K562 (cell line): Measurements from ENCODE around the gene RETREG1. TPM values are rescaled to one million over a fixed set of nuclear protein-coding genes. Genes with fewer than 3 reads are reported as not detected.
A peak's percentile ranks its signal among the peaks of the same experiment; 100 is the strongest.

Experiments
- CBFA2T3 ChIP-seq: fragments of 450-650 bp; IDR thresholded peaks from 2 replicates; pipeline ENCODE4 v1.6.1; 2017
- CBFB ChIP-seq: sonication (generic); formaldehyde crosslinking; IDR thresholded peaks from 2 replicates; pipeline ENCODE4 v1.4.0; 2020; ENCODE audit warnings: mild to moderate bottlenecking, missing genetic modification reagents
- CHD1 ChIP-seq: fragments of 200-600 bp; sonication (generic); IDR thresholded peaks from one replicate; pipeline ENCODE4 v1.6.1; 2012; ENCODE audit warnings: mild to moderate bottlenecking, moderate library complexity, low read length, inconsistent platforms
- CHD2 ChIP-seq: IDR thresholded peaks from 2 replicates; pipeline ENCODE4 v1.6.1; 2011; ENCODE audit warnings: low read depth, low read length
- ILF3 ChIP-seq: fragments of 450-650 bp; IDR thresholded peaks from 2 replicates; pipeline ENCODE4 v1.6.1; 2018; ENCODE audit warnings: antibody characterized with exemption, mild to moderate bottlenecking, moderate library complexity, borderline replicate concordance
- MEF2D ChIP-seq: conservative IDR thresholded peaks from 2 replicates; pipeline ENCODE4 v1.6.1; 2016; ENCODE audit warnings: low read depth, missing genetic modification characterization, missing compliant biosample characterization
- NCOA4 ChIP-seq: fragments of 450-650 bp; IDR thresholded peaks from 2 replicates; pipeline ENCODE4 v1.6.1; 2018; ENCODE audit warnings: mild to moderate bottlenecking; ENCODE audit not compliant: partially characterized antibody
- POLR3G ChIP-seq: IDR thresholded peaks from 2 replicates; pipeline ENCODE4 v1.6.1; 2011; ENCODE audit not compliant: insufficient read length, insufficient replicate concordance; ENCODE audit errors: extremely low read depth
- SAP30 ChIP-seq: fragments of 200-600 bp; sonication (generic); IDR thresholded peaks from 2 replicates; pipeline ENCODE4 v1.6.1; 2012; ENCODE audit warnings: borderline replicate concordance, low read depth, mild to moderate bottlenecking, moderate library complexity, low read length, control low read depth, inconsistent platforms; ENCODE audit not compliant: insufficient read depth, poor library complexity, severe bottlenecking
- SMARCA4 ChIP-seq: fragments of 450-650 bp; IDR thresholded peaks from 2 replicates; pipeline ENCODE4 v1.6.1; 2016
- THAP12 ChIP-seq: fragments of 250-450 bp; sonication (Bioruptor Pico); IDR thresholded peaks from 2 replicates; pipeline ENCODE4 v1.9.0; 2021; ENCODE audit warnings: mild to moderate bottlenecking, inconsistent platforms
- ZKSCAN3 ChIP-seq: fragments of 250-450 bp; sonication (Bioruptor Pico); IDR thresholded peaks from 2 replicates; pipeline ENCODE4 v1.4.0; 2020
- ZNF140 ChIP-seq: fragments of 250-450 bp; sonication (Bioruptor Pico); IDR thresholded peaks from 2 replicates; pipeline ENCODE4 v1.8.0; 2021; ENCODE audit warnings: moderate library complexity, mild to moderate bottlenecking, inconsistent platforms
- ZNF445 ChIP-seq: fragments of 250-450 bp; sonication (Bioruptor Pico); IDR thresholded peaks from 2 replicates; pipeline ENCODE4 v1.4.0; 2020; ENCODE audit warnings: low read depth, mild to moderate bottlenecking, moderate library complexity
- ZNF561 ChIP-seq: fragments of 450-650 bp; formaldehyde crosslinking; conservative IDR thresholded peaks from 2 replicates; pipeline ENCODE4 v1.4.0; 2020; ENCODE audit warnings: mild to moderate bottlenecking, moderate library complexity
- polyA plus RNA-seq, 8 experiments: library from polyadenylated mRNA; depleted of rRNA in 4 of 8; stranded (reverse) in 5 of 8; unstranded in 3 of 8; fragments of >200 nt; fragmentation: Nextera tagmentation in 2 of 8; fragmentation: Illumina TruSeq in 1 of 8; extraction: Ambion mirVana in 2 of 8; extraction: Trizol in 1 of 8; gene quantifications; 2 replicates each; pipeline versions ENCODE4 v1.2.1 to v1.2.3, GENCODE V29; 2011 to 2014; ENCODE audit warnings: inconsistent platforms in 1 of 8, missing spikeins in 1 of 8
- total RNA-seq, 7 experiments: library from RNA; depleted of rRNA in 6 of 7; stranded (reverse); fragments of >200 nt in 6 of 7; fragmentation: Illumina TruSeq in 2 of 7; extraction: Trizol in 2 of 7; gene quantifications; 2 replicates each; pipeline versions ENCODE4 v1.2.1 to v1.2.3, GENCODE V29; 2011 to 2021; ENCODE audit warnings: low replicate concordance in 1 of 7
- TF ChIP-seq, protein P1 (sequence below): sonication (generic); formaldehyde crosslinking; IDR thresholded peaks from 2 replicates; pipeline ENCODE4 v1.8.1; 2023; ENCODE audit warnings: mild to moderate bottlenecking, missing genetic modification reagents
- TF ChIP-seq, protein P2 (sequence below): sonication (generic); formaldehyde crosslinking; IDR thresholded peaks from 2 replicates; pipeline ENCODE4 v1.8.0; 2023; ENCODE audit warnings: missing genetic modification reagents, mild to moderate bottlenecking, borderline replicate concordance

The RETREG1 gene
- total and polyA plus RNA-seq, 9 of the 15 experiments (the other 6 are each of a cell fraction or from before 2014, with no cell fraction given) = 0.01 to 0.20 (median 0.08) TPM; not detected in 5

DNA sequence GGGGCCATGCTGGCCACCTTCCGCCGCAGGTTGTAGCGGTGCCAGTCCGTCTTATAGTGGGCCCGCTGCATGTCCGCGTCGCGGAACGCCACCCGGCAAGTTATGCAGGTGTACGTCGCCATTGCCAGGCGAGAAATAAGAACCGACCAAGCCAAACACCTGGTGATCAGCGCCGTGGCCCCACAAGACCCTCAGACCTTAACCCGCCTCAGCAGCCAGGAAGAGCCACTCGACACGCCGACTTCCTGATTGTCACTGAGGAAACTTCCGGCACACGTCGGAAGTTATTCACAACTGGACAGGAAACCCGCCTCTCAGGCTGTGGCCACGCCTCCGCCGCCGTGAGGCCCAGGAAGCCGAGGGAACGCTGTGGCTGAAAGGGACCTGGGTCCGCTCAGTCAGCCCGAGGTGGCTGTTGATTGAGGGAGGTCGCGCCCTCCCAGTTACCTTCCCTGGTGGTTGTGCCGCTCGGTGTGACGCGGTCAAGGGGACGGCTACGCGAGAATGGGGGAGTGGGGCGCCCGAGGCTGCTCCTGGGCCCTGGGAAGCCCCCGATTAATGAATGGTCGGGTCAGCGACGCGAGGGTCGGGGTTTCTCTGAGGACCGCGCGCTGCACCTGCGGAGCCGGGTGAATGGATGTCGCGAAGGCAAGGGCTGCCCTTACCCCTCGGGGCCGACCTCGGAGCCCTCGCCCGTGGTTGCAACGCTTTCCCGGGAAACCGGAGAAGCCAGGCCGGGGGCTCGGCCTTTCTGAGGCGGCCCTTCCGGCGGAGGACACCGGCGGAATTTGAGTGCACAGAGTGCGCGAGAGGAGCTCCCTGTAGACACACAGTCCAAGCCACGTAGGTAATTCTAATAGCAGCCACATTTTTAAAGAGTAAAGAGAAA lies 151.0 kb downstream of the RETREG1 start, which contains the start of gene ZNF622 (continued):
- TF ChIP-seq, protein P1, sequence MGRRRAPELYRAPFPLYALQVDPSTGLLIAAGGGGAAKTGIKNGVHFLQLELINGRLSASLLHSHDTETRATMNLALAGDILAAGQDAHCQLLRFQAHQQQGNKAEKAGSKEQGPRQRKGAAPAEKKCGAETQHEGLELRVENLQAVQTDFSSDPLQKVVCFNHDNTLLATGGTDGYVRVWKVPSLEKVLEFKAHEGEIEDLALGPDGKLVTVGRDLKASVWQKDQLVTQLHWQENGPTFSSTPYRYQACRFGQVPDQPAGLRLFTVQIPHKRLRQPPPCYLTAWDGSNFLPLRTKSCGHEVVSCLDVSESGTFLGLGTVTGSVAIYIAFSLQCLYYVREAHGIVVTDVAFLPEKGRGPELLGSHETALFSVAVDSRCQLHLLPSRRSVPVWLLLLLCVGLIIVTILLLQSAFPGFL (CRISPR knock-in tag) = no peak
- TF ChIP-seq ZKSCAN3 (CRISPR knock-in tag) (no peak), MEF2D (tag) (no peak), CBFA2T3 (no peak), POLR3G (no peak), ZNF140 (CRISPR knock-in tag) (no peak), SAP30 (peak; percentile 66), ZNF561 (CRISPR knock-in tag) (no peak), THAP12 (CRISPR knock-in tag) (peak; percentile 81), CBFB (CRISPR knock-in tag) (peak; percentile 86), CHD1 (peak; percentile 63), NCOA4 (no peak), ILF3 (no peak), CHD2 (no peak), ZNF445 (CRISPR knock-in tag) (no peak), SMARCA4 (no peak)
- TF ChIP-seq, protein P2, sequence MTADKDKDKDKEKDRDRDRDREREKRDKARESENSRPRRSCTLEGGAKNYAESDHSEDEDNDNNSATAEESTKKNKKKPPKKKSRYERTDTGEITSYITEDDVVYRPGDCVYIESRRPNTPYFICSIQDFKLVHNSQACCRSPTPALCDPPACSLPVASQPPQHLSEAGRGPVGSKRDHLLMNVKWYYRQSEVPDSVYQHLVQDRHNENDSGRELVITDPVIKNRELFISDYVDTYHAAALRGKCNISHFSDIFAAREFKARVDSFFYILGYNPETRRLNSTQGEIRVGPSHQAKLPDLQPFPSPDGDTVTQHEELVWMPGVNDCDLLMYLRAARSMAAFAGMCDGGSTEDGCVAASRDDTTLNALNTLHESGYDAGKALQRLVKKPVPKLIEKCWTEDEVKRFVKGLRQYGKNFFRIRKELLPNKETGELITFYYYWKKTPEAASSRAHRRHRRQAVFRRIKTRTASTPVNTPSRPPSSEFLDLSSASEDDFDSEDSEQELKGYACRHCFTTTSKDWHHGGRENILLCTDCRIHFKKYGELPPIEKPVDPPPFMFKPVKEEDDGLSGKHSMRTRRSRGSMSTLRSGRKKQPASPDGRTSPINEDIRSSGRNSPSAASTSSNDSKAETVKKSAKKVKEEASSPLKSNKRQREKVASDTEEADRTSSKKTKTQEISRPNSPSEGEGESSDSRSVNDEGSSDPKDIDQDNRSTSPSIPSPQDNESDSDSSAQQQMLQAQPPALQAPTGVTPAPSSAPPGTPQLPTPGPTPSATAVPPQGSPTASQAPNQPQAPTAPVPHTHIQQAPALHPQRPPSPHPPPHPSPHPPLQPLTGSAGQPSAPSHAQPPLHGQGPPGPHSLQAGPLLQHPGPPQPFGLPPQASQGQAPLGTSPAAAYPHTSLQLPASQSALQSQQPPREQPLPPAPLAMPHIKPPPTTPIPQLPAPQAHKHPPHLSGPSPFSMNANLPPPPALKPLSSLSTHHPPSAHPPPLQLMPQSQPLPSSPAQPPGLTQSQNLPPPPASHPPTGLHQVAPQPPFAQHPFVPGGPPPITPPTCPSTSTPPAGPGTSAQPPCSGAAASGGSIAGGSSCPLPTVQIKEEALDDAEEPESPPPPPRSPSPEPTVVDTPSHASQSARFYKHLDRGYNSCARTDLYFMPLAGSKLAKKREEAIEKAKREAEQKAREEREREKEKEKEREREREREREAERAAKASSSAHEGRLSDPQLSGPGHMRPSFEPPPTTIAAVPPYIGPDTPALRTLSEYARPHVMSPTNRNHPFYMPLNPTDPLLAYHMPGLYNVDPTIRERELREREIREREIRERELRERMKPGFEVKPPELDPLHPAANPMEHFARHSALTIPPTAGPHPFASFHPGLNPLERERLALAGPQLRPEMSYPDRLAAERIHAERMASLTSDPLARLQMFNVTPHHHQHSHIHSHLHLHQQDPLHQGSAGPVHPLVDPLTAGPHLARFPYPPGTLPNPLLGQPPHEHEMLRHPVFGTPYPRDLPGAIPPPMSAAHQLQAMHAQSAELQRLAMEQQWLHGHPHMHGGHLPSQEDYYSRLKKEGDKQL (CRISPR knock-in tag) = no peak
